Tibial nerve (tissue), 4 donors: ENCODE measurements around the gene SPDYE3.
"Not testable (repeated sequence)": the region's sequence is repeated elsewhere in the genome, so short reads cannot be mapped to it uniquely, and the experiment has no call there.

Experiments
- EP300 ChIP-seq, 2 donors: sonication (generic); formaldehyde crosslinking; IDR thresholded peaks; one replicate each; pipeline ENCODE4 v1.6.1; 2017; ENCODE audit warnings: antibody characterized with exemption in 2 of 2, mild to moderate bottlenecking in 1 of 2
- POLR2A ChIP-seq, 2 donors: fragments of 450-650 bp; IDR thresholded peaks; one replicate each; pipeline ENCODE4 v1.6.1; 2017; ENCODE audit warnings: antibody characterized with exemption in 2 of 2, mild to moderate bottlenecking in 2 of 2, moderate library complexity in 2 of 2
- TF ChIP-seq, protein P1 (sequence below), 5 experiments: fragments of 200-600 bp in 3 of 5; fragments of 450-650 bp in 2 of 5; sonication (generic) in 3 of 5; IDR thresholded peaks; one replicate each; pipeline ENCODE4 v1.5.1; 2016 to 2019; ENCODE audit warnings: antibody characterized with exemption in 5 of 5, mild to moderate bottlenecking in 3 of 5, moderate library complexity in 2 of 5

DNA sequence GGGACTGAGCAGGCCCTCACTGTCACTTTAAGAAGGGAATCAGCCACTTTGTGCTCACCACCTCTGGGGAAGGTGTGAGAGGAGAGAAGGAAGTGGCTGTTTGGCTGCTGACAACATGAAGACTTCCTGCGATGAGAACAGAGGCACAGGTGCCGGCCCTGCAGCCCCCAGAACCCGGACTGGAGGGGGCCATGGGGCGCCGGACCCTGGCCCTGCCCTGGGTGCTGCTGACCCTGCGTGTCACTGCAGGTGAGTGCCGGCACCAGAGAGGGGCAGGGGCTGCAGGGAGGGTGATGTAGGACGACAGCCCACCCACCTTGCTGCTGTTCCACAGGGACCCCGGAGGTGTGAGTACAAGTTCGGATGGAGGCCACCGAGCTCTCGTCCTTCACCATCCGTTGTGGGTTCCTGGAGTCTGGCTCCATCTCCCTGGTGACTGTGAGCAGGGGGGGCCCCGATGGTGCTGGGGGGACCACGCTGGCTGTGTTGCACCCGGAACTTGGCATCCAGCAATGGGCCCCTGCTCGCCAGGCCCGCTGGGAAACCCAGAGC is 44.8 kb downstream of the SPDYE3 start:
- not testable (repeated sequence) for TF ChIP-seq POLR2A, EP300 (IDR thresholded peaks at IDR 0.05)
- TF ChIP-seq, protein P1, sequence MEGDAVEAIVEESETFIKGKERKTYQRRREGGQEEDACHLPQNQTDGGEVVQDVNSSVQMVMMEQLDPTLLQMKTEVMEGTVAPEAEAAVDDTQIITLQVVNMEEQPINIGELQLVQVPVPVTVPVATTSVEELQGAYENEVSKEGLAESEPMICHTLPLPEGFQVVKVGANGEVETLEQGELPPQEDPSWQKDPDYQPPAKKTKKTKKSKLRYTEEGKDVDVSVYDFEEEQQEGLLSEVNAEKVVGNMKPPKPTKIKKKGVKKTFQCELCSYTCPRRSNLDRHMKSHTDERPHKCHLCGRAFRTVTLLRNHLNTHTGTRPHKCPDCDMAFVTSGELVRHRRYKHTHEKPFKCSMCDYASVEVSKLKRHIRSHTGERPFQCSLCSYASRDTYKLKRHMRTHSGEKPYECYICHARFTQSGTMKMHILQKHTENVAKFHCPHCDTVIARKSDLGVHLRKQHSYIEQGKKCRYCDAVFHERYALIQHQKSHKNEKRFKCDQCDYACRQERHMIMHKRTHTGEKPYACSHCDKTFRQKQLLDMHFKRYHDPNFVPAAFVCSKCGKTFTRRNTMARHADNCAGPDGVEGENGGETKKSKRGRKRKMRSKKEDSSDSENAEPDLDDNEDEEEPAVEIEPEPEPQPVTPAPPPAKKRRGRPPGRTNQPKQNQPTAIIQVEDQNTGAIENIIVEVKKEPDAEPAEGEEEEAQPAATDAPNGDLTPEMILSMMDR (IDR thresholded peaks at IDR 0.05) = not testable (repeated sequence)
